Mammary epithelial cell (primary cell): ENCODE results near the gene CLEC2B.

Experiments
- EZH2 ChIP-seq: IDR thresholded peaks from 2 replicates; pipeline ENCODE4 v1.6.1; 2012; ENCODE audit warnings: low read length, inconsistent platforms, borderline replicate concordance
- TF ChIP-seq, protein P1 (sequence below), 2 donors: IDR thresholded peaks in 1 of 2; conservative IDR thresholded peaks in 1 of 2; 2 replicates each; pipeline ENCODE4 v1.5.1; 2011 to 2012; ENCODE audit warnings: inconsistent platforms in 2 of 2, low read length in 2 of 2, mild to moderate bottlenecking in 2 of 2, control low read depth in 1 of 2, low read depth in 1 of 2; ENCODE audit not compliant: insufficient read depth in 1 of 2; ENCODE audit errors: extremely low read depth in 1 of 2

DNA sequence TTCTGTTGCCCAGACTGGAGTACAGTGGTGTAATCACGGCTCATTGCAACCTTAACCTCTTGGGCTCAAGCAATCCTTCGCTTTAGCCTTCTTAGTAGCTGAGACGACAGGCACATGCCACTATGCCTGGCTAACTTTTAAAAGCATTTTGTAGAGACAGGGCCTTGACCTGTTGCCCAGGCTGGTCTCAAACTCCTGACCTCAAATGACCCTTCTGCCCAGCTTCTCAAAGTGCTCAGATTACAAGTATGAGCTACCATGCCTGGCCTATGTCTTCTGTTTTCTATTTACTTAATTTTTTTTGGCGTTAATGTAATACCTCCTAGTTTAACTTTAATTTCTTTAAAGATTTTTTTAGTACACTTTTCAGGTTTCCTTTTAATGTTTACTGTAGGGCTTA lies 62.4 kb downstream of the CLEC2B start:
- TF ChIP-seq, protein P1, sequence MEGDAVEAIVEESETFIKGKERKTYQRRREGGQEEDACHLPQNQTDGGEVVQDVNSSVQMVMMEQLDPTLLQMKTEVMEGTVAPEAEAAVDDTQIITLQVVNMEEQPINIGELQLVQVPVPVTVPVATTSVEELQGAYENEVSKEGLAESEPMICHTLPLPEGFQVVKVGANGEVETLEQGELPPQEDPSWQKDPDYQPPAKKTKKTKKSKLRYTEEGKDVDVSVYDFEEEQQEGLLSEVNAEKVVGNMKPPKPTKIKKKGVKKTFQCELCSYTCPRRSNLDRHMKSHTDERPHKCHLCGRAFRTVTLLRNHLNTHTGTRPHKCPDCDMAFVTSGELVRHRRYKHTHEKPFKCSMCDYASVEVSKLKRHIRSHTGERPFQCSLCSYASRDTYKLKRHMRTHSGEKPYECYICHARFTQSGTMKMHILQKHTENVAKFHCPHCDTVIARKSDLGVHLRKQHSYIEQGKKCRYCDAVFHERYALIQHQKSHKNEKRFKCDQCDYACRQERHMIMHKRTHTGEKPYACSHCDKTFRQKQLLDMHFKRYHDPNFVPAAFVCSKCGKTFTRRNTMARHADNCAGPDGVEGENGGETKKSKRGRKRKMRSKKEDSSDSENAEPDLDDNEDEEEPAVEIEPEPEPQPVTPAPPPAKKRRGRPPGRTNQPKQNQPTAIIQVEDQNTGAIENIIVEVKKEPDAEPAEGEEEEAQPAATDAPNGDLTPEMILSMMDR (conservative IDR thresholded peaks at IDR 0.05 in 1 of 2, IDR thresholded peaks at IDR 0.05 in 1 of 2; ENCODE audit: extremely low read depth in 1 of 2, insufficient read depth in 1 of 2, low read depth in 1 of 2, low read length in 2 of 2) = no peak
- TF ChIP-seq EZH2 = no peak
